GOT3 (cell line): ENCODE results near the gene SPG7.
"Not testable (repeated sequence)": the region's sequence is repeated elsewhere in the genome, so short reads cannot be mapped to it uniquely, and the experiment has no call there.

Experiments
- DNase-seq: peaks from one replicate; lab custom pipeline; 2025; ENCODE audit warnings: mixed read lengths; lab: John Stamatoyannopoulos, UW

Gene SPG7

DNA sequence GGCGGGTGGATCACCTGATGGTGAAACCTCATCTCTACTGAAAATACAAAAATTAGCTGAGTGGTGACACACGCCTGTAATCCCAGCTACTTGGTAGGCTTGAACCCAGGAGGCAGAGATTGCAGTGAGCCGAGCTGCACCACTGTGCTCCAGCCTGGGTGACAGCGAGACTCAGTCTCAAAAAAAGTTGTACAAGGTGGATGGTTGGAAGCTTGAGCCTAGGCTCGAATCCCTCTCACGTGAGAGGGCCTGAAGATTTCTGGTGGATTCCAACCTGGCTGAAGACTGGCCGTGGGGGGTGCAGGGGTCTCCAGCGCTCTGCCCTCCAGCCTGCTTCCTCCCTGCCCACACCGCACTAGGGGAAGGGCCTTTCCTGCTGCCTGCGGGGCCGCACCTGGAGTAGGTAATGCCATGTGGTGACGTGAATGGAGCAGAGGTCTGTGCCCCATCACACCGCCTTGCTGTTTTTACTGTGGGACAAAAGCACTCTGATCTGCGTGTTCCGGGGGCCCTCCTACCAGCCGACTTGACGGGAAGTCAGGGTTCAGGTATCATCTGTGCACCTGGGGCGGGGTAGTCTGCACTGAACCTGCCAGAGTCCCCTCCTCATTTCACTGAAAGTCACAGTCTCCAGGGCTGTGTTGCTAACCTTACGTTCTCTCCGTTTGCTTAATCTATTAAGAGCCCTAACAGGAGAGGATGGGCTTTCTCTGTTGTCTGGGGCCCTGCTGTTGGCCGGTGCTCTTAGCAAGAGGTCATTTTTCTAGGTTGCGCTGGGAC lies 56.5 kb downstream of the SPG7 start:
- DNase-seq = no peak

DNA sequence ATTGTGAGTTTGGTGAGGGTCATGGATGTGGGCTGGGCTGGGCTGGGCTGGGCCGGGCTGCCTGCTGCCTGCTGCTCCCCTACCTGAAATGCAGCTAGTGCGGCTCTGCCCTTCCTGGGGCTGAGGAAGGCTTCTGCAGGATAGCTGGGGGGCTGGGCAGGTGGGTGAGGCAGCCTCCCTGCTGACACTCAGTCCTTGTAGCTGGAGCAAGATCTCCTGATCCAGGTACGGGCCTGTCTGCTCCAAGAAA lies 57.0 kb downstream of the SPG7 start:
- DNase-seq = no peak

DNA sequence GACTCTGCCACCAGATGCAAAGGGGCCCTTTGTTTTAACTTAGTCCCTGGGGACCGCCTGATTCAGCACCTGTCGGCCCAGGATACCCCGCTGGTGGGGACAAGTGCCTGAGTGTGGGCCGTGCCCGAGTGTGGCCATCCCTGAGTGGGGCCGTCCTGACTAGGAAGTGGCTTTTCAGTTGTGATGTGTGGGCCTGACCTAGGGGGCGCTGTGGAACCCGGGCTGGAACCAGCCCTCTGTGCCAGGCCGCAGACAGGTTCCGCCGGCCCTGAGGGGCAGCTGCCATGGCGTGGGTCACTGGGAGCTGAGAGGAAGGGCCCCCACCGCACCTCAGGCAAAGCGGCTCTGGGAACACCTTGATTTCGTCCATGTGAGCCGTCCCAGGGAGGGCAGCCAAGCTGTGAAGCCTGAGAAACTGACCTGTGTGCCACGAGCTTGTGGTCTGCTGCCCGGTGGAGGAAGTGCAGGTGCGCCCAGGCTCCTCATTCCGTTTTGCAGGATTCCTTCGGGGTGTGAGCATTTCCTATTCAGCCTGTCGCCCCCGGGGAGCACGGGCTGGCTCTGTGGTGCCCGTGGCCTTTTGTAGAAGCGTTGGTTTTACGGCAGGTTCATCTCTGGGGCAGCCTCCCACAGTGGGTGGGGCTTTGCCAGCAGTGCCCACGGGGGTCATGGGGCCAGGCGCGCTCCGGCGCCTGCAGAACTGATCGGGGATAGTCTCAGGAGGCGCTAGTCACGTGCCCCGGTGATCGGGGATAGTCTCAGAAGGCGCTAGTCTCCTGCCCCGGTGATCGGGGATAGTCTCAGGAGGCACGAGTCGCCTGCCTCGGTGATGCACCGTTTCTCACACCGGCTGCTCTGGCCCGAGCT lies 57.5 kb downstream of the SPG7 start:
- peak; percentile 30 for DNase-seq

DNA sequence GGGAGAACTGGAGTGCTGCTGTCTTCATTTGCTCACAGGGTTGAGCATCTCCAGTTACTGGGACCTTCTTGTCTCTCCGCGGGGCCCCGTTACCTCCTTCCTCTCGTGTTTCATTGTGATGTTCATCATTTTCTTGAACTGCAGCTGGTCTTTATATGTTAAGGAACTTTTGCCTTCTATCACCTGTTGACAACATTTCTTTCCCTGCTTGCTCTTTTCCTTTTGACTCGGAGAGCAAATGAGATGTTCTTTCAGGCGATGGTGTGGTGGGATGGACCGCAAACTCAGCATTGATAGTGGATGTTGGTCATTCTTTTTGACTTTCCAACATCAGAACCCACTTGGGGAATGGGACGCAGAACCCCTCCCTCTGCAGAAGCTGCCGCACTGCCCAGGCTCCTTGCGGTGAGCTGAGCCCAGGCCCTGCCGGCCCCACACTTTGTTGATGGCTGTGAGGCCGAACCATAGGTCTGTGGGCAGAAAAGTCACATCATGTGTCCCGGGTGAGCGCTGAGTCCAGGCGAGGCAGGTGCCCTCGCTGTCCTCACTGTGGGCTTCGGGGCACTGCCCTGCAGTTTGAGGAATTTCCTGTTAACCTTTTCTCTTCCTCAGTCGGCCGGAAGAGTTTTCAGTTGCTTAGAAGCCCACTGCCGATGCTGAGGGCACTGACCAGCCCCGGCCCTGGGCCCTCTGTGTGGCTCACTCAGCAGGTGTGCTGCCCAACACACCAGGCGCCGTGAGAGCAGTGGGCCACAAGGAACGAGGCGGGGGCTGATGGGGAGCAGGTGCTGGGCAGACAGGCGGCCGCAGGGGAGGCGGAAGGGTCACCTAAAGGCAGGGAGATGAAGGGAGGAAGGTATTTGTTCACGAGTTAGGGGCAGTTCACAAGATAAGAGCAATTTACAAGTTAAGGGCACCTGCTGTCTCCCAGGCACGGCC lies 59.7 kb downstream of the SPG7 start:
- DNase-seq = no peak

DNA sequence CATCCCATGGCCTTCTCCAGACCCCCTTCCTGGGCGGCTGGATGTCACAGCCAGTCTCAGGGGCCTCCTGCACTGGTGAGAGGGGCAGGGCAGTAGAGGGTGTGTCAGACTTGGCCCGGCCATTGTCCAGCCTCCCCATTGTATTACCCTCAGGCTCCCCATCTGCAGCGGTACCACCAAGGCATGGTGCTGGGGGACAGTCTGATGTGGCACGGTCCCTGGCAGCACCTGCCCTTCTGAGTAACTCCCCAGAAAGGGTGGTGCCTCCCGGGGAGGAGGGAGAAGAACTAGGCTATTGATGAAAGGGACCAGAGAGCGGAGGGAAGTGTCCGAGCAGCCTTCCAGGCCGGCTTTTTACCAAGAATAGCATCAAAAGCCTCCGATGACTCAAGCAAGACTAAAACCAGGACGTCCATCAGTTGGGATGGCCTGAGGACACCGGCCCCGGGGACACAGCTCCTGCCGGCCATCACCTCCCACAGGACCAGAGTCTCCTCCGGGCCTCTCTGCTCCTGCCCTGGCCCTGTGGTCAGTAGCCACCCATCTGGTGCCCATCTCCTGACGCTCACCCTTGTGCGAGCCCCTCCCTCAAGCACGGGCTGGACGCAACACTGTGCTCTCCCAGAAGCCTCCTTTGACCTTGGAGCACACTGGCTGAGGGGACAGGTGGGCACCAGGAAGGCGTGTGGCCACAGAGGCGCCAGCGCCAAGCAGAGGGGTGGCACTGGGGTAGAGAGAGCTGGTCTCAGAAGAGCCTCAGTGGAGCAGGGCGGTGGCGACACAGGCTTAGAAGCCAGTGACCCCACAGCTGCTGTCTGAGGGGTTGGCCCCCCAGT lies 61.5 kb downstream of the SPG7 start:
- no peak for DNase-seq

DNA sequence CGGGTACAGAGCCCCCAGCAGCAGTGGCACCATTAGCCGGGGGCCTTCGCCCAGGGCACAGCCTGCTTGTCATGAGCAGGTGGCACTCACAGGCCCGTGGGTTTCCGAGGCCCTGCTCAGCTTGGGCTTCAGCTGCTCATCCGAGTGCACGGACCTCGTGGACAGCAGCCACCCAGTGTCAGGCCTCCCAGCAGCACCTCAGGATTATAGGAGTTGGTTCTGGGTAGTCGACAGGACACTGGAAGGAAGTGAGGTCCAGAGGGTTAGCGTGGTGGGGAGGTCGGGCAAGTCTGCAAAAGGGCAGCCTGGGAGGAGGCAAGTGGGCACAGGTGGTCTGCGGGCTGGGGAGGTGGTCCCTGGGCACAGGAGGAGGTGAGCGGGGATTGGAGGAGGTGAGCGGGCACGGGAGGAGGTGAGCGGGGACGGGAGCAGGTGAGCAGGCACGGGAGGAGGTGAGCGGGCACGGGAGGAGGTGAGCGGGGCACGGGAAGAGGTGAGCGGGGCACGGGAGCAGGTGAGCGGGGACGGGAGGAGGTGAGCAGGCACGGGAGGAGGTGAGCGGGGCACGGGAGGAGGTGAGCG lies 62.2 kb downstream of the SPG7 start:
- DNase-seq = no peak

DNA sequence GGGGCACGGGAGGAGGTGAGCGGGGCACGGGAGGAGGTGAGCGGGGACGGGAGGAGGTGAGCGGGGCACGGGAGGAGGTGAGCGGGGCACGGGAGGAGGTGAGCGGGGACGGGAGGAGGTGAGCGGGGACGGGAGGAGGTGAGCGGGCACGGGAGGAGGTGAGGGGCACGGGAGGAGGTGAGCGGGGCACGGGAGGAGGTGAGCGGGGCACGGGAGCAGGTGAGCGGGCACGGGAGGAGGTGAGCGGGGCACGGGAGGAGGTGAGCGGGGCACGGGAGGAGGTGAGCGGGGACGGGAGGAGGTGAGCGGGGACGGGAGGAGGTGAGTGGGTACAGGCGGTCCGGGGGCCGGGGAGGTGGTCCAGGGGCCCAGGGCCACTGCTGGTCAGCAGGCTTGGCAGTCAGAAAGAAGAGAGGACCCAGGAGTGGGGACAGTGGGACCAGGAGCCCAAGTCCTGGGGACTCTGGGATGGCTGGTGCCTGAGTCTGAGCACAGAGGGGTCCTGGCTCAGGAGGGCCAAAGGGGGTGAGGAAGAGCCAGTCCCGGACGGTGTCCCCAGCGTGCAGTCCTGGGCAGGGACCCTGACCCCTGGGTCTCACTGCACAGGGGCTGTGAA lies 62.9 kb downstream of the SPG7 start:
- not testable (repeated sequence) for DNase-seq

DNA sequence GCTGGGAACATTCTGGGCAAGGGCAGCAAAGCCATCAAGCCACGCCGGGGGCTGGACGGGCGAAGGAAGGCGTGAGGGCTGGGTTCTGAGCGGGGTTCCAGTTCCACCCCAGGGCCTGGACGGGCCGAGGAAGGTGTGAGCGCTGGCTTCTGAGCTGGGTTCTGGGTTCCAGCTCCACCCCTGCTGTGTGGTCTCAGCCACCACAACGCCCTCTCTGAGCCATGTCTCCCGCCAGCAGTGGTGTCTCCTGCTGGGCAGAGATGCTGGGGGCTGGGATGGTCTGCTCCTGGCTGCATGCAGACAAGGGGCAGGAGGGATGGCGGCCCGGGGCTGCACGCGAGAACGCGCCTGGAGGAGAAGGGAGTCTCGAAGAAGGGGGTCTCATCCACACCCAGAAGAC lies 63.4 kb downstream of the SPG7 start:
- no peak for DNase-seq

DNA sequence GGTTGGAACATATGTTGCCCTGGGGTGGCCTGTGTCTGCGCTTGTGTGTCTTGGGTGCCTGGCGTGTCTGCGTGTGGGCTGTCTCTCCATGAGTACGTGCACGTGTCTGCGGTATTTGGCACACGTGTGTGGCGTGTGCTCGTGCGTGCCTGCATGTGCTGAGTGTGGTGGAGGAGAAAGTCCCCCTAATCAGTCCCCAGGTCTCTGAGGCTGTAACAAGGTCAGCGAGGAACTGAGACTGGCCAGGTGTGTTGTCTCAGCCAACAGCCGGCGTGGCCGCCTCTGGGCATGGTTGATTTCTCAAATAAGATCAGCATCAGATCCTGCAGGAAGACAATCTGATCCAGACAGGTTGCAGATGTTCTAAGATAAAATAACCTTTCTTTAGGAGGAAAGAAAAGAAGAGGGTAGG lies 63.9 kb downstream of the SPG7 start:
- DNase-seq = no peak

DNA sequence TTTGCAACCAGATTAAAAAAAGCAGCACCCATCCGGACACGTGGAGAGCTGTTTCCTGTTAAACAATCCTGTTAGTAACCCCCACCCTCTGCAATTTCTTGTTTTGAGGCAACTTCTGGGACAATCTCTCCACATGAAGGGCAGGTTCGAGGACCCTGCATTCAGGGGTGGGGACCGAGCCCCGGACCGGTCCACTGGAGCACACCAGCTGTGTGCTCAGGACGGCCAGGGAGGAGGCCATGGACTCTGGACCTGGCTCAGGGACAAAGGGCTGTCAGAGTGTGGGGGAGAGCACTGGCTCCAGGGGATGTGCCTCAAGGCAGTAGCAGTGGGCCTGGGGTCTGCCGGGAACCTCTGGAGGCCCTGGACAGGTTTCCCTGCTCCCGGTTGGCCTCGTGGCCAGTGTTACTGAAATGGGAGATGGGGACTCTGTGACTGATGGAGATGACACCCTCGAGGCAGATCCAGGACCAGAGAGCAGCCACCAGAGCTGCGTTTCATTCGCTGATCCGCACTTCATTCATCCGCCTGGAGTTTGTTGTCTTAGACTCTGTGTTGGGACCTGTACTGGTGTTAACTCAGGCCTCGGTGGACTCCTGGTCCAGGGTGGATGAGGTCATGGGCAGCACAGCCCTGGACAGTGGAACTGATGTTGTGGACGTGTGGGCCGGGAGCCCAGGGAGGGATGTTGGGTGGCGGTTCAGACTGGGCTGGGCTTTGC lies 64.4 kb downstream of the SPG7 start:
- DNase-seq = no peak

DNA sequence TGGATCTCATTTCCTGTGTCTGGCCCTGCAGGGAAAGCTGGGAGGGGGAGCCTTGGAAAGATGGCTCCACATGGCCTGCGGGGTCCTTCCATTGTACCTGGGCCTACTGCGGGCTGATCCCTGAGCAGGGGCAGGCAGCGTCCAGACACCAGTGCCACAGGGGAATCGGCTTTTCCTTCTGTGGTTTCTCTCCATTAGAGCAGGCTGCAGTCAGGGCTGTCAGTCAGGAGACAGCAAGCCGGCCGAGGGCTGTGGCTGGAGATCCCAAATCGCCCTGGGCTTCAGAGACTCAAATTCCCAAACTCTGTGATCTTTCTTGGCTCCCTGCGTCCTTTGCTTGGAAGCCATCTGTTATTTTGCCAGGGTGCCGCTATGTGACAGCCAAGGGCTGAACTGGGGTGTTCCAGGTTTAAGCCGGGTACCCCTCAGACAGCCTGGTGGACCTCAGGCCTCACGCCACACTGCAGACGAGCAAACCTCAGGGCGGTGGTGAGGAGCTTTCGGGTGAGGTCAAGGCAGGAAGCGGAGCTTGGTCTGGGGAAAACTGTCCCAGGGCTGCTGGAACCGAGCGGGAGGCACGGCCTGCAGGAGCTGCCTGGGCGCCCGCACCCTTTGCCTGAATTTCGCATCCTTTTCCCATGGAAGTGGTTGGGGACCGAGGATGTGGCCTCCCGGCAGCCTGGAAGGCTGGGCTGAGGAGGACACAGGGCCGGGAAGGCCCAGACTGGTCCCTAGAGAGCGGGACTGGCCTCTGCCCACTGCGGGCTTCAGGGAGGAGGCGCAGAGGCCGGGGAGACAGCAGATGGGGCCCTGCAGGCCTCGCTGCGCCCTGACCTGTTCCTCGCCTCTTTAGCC lies 65.8 kb downstream of the SPG7 start:
- no peak for DNase-seq

DNA sequence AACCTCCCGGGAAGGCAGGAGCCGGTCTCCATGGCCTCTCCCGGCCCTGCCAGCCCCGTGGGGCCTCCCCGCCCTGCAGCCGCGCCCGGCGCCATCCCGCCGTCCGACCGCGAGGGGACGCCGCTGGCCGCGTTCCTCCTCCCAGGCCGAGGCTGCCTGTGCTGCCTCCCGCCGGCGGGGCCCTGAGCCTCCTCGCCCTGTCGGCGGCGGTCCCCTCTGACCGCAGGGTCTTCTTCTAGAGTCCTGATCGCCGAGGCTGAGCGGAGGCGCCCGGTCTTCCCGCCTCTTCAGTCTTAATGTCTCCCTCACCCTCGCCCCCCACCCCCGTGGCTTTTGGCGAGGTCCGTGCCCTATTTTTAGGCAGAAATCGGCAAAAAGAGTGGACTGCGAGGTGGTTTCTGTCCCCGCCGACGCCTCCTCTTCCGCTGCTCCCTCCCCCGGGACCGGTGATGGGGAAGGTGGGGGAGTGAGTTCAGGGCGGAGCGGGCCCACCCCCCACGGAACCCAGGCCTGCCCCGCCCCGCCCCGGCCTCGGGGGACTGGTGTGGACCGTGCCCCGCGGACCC lies 66.6 kb downstream of the SPG7 start:
- no peak for DNase-seq

DNA sequence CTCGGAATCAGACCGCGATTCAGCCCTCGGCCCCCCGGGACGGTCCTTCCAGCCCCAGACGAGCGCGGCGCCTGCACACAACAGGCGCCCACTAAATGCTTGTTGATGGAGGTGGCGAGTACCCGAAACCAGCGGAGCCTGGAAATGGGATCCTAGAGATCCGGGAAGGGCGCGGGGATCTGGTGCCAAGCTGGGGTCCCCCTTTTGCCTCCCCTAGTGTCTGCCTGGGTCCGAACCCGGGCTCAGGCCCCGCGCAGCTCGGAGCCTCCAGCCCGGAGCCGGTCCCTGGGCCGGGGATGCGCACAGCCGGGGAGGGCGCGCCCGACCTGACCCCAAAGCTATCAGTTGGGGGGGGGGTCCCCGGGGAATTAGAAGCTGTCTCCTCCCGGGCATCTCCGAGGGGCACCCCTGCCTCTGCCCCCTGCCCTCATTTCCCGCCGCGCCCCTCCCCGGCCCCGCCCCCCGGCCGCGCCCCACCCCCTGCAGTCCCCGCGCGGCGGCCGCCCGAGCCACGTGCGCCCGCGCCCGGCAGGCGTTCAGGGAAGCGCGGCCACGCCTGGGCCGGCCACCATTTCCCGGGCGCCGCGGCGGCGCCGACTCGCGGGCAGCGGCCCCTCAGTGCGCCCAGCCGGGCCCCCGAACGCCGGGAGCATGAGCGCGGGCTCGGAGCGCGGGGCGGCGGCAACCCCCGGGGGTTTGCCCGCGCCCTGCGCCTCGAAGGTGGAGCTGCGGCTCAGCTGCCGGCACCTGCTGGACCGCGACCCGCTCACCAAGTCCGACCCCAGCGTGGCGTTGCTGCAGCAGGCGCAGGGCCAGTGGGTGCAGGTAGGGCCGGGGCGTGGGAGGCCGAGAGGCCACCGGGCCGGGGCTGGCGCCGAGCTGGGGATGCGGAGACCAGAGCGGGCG lies 67.3 kb downstream of the SPG7 start, which contains the start of gene CPNE7:
CPNE7 (plus strand) TSS at position 512 of the 906 bp plus-strand sequence; CDS start at position 652, 140 bp downstream.
- DNase-seq = no peak

DNA sequence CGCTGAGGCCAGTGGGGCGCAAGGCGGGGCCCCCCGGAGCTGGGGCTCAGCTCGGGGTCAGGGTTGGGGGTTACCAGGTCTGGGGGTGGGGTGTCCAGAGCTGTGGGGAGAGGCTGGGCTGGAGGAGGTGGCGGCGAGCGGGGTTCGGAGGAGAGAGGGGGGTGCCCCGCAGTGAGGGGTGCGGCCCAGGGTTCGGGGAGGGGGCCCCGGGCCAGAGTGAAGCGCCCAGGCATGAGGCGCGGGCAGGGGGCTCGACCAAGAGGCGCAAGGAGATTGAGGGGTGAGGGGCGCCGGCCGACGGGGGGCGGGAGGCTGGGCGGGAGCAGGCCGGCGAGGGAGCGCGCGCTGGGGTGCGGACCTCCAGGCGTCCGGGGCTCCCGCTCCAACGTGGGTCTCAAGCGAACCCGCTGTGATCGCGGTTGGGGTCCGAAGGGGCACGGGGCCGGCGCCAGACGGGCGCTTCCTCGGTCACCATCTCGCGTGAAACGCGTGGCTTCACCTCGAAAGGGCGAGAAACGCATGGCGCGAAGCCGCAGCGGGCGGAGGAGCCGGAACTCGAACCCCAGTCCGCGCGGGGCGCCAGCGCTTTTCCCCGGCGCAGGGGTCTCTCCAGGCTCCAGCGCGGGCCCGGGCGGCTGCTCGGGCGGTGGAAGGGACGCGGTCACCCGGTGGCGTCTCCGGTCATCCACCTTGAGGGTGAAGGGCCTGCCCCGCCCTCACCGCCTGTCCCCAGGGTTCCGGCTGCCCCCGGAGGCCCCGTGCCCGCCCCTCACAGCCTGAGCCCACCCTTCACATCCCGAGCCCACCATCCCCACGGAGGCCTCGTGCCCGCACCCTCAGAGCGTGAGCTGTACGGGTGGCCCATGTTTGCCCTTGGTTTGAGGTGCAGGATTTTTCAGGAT lies 68.2 kb downstream of the SPG7 start:
- no peak for DNase-seq

DNA sequence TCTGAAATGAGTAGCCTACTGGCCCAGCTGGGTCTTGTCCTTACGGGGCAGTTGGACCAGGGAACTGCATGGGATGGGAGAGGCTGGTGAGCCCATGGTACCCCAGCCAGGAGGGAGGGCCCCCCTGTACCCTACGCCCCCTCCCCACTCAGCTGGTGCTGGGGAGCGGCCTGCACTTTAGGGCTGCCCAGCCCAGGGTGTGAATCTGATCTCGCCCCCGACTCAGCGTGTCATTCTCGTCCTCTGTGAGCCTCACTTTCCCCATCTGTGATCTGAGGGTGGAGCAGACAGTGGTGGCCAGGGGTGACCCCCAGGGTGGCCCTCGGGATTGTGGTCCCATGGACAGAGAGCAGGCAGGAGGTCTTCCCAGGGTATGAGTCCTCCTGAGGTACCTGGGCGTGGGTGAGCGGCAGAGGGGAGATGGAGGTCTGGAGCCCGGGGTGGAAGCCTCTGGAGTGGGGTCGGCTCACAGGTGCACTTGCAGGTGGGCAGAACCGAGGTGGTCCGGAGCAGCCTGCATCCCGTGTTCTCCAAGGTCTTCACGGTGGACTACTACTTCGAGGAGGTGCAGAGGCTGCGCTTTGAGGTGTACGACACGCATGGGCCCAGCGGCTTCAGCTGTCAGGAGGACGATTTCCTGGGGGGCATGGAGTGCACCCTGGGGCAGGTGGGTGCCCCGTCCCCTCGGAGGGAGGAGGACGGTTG lies 69.0 kb downstream of the SPG7 start:
- no peak for DNase-seq

DNA sequence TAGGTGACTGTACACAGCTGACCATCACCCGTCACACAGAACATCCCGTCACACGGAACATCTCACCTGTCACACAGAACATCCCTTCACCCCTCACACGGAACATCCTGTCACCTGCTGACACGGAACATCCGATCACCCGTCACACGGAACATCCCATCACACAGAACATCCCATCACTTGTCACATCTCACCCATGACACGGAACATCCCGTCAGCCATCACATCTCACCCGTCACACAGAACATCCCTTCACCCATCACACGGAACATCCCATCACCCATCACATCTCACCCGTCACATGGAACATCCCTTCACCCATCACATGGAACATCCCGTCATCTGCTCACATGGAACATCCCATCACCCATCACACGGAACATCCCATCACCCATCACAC lies 71.1 kb downstream of the SPG7 start:
- no peak for DNase-seq
